ENCODE results near the gene GRIA1.

Gene GRIA1

DNA sequence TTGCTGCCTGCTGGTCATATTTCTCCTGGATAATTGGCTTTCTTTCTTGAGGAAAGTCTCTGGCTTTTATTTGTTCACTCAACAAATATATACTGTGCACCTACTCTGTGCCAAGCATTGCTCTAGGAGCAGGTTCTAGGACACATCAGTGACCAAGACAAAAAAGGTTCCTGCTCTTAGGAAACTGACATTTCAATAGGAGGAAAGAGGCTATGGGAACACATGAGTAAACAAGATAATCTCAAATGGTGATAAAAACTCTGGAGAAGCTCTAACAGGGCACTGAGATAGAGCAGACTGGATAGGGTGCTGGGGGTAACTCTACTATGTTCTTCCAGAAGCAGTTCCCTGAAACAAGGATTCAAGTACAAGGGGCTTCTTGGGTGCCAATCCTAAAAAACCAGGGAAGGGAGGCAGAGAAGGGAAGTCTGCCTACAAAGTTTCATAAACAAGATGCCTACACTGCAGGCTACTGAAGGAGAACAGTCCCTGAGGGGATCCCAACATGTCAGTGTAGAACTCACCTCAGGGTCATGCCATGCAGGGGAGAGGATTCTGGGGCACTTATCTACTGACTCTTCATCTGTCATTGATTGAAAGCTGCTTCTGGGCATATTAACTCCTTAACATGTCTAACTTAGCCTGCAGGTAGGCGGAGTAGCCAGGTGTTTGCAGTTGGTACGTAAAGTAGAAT is 181.3 kb downstream of the GRIA1 start:
- Histone ChIP-seq H3K4me1 (ENCODE audit: insufficient read depth, low read length) (no peaks in the 10 kb centered on the region), H3K27ac (ENCODE audit: low read depth, low read length) (no peak overlapping the region), H3K36me3 (ENCODE audit: insufficient read depth, low read length) (no peaks in the 10 kb centered on the region)

DNA sequence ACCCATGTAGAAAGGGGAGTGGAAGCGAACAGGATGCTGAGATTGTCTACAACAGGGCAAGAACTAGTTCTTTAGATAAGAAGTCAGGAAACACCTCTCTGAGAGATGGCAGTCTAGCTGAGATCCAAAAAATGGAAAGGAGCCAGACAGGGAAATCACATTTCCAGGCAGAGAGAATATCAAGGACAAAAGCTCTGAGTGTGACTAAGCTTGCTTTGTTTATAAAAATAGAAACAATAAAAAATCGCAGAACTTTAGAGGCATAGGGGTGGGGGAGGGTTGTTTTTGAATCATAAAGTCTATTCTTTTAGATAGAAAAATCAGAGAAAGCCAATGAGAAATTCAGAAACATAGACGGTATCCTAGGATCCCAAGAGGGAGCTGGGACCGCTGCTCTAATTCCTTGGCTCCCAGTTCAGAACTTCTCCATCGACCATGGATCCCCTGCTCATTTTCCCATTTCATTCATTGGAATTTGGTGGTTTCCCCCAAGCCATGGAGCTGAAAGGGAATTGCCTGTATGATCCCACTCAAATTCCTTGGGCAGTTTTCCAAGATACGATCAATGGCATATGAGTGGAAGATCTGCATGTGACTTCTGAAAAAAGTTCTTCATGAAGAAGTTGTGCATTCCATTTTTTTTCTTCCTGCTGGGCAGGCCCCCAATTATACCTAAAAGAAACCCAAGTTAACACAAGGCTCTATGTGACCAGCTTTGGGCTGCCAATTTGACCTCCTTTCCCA is 182.0 kb downstream of the GRIA1 start:
- no peaks in the 10 kb centered on the region for H3K36me3 ChIP-seq (ENCODE audit: insufficient read depth, low read length)
- no peaks in the 10 kb centered on the region for H3K27me3 ChIP-seq (ENCODE audit: control insufficient read depth in 1 of 2, insufficient read depth in 2 of 2, low read length in 2 of 2)
- H3K4me1 ChIP-seq (ENCODE audit: insufficient read depth, low read length): no peaks in the 10 kb centered on the region
- no peak overlapping the region for H3K9ac ChIP-seq (ENCODE audit: low read length)
- no peak overlapping the region for H3K27ac ChIP-seq (ENCODE audit: low read depth, low read length)
- H3K9me3 ChIP-seq (ENCODE audit: low read length): no peaks in the 10 kb centered on the region
- H3K4me3 ChIP-seq (ENCODE audit: low read depth in 1 of 2, low read length in 2 of 2): no peak overlapping the region

More for the DNA sequence above, 181.3 kb downstream of the GRIA1 start:
- H3K9me3 ChIP-seq (ENCODE audit: low read length): no peaks in the 10 kb centered on the region
- no peak overlapping the region for H3K9ac ChIP-seq (ENCODE audit: low read length)
- no peak overlapping the region for H3K4me3 ChIP-seq (ENCODE audit: low read depth in 1 of 2, low read length in 2 of 2)
- no peaks in the 10 kb centered on the region for H3K27me3 ChIP-seq (ENCODE audit: control insufficient read depth in 1 of 2, insufficient read depth in 2 of 2, low read length in 2 of 2)

DNA sequence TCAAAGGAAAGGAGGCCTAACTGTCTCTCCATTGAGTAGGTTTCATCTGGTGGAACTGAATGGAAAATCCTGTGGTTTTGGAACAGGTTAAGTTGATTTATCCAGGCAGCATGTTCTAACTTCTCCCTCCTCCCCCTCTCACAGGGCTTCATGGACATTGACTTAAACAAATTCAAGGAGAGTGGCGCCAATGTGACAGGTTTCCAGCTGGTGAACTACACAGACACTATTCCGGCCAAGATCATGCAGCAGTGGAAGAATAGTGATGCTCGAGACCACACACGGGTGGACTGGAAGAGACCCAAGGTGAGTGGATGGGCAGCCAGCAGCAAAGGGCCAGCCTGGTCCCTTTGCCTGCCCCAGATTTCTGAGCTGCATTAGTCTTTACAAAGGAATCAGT is 183.9 kb downstream of the GRIA1 start:
- no peaks in the 10 kb centered on the region for H3K4me1 ChIP-seq (ENCODE audit: insufficient read depth, low read length)
- no peaks in the 10 kb centered on the region for H3K9me3 ChIP-seq (ENCODE audit: low read length)
- H3K9ac ChIP-seq (ENCODE audit: low read length): no peak overlapping the region
- no peak overlapping the region for H3K27ac ChIP-seq (ENCODE audit: low read depth, low read length)
- no peak overlapping the region for H3K4me3 ChIP-seq (ENCODE audit: low read depth in 1 of 2, low read length in 2 of 2)
- no peaks in the 10 kb centered on the region for H3K27me3 ChIP-seq (ENCODE audit: control insufficient read depth in 1 of 2, insufficient read depth in 2 of 2, low read length in 2 of 2)
- H3K36me3 ChIP-seq (ENCODE audit: insufficient read depth, low read length): no peaks in the 10 kb centered on the region

DNA sequence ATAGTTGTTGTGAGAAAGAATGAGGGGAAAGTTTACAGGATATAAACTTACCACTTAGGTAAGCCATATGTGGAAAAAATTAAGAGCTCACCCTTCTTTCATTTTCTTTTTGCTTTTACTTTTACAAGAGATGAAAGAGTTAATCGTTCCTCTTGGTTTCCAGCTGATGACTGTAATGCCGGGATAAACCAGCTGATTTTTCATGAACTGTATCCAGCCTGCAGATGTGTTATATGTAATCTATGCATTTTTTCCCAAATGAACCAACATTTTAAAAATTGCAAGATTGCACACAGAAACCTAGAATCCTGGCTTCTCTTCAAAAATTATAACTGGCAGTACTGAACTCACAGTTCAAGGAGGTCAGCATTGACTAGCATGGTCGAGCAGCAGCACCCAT is 185.9 kb downstream of the GRIA1 start:
- H3K27me3 ChIP-seq (ENCODE audit: control insufficient read depth in 1 of 2, insufficient read depth in 2 of 2, low read length in 2 of 2): no peaks in the 10 kb centered on the region
- no peaks in the 10 kb centered on the region for H3K36me3 ChIP-seq (ENCODE audit: insufficient read depth, low read length)
- H3K4me3 ChIP-seq (ENCODE audit: low read depth in 1 of 2, low read length in 2 of 2): no peak overlapping the region

DNA sequence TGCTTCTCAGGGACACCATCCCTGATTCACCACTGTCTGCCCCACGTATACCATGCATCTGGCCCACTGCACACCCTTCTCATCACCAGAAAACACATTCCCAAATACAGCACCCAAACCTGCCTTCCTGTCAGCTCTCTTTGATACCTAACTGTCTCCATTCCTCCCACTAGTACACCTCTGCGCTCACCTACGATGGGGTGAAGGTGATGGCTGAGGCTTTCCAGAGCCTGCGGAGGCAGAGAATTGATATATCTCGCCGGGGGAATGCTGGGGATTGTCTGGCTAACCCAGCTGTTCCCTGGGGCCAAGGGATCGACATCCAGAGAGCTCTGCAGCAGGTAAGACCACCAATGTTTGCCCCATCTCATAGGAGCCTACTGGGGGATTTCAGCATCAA is 186.4 kb downstream of the GRIA1 start:
- H3K4me1 ChIP-seq (ENCODE audit: insufficient read depth, low read length): no peaks in the 10 kb centered on the region
- H3K27me3 ChIP-seq (ENCODE audit: control insufficient read depth in 1 of 2, insufficient read depth in 2 of 2, low read length in 2 of 2): no peaks in the 10 kb centered on the region
- no peaks in the 10 kb centered on the region for H3K36me3 ChIP-seq (ENCODE audit: insufficient read depth, low read length)
- H3K4me3 ChIP-seq (ENCODE audit: low read depth in 1 of 2, low read length in 2 of 2): no peak overlapping the region
- H3K27ac ChIP-seq (ENCODE audit: low read depth, low read length): no peak overlapping the region
- H3K9me3 ChIP-seq (ENCODE audit: low read length): no peaks in the 10 kb centered on the region
- no peak overlapping the region for H3K9ac ChIP-seq (ENCODE audit: low read length)

More for the DNA sequence above, 185.9 kb downstream of the GRIA1 start:
- no peaks in the 10 kb centered on the region for H3K4me1 ChIP-seq (ENCODE audit: insufficient read depth, low read length)
- H3K9me3 ChIP-seq (ENCODE audit: low read length): no peaks in the 10 kb centered on the region
- no peak overlapping the region for H3K9ac ChIP-seq (ENCODE audit: low read length)
- no peak overlapping the region for H3K27ac ChIP-seq (ENCODE audit: low read depth, low read length)

DNA sequence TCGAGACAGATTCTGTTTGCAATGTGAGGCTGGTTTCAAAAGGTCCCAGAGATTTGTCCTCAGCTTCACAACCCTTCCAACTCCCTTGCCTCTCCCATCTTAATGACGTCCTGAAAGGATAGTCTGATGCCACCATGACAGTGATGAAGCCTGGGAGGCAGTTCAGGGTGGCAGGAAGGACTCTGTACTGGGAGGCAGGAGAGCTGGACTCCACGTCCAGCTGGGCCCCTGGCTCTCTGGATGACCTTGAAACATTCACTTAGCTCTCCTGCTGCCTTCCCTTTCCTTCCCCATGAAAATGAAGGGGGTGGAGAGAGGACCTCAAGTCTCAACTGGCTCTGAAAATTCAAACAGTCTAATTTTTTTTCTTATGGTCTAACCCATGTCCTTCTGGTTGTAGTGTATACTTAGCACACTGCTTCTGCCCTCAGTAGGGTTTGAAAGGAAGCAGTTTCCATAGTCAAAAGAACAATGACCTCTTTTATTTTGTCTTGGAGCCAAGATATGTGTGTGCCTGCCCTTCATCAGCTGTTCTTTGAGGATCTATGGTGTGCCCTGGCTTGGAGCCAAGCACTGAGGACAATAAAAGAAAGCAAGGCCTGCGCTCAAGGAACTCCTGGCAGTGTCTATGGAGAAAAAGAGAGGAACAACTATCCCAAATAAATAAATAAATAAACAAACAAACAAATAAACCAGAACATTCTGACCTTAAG is 188.3 kb downstream of the GRIA1 start:
- Histone ChIP-seq H3K4me1 (ENCODE audit: insufficient read depth, low read length) (no peaks in the 10 kb centered on the region), H3K36me3 (ENCODE audit: insufficient read depth, low read length) (no peaks in the 10 kb centered on the region), H3K9ac (ENCODE audit: low read length) (no peak overlapping the region), H3K27me3 (ENCODE audit: control insufficient read depth in 1 of 2, insufficient read depth in 2 of 2, low read length in 2 of 2) (no peaks in the 10 kb centered on the region), H3K9me3 (ENCODE audit: low read length) (no peaks in the 10 kb centered on the region), H3K27ac (ENCODE audit: low read depth, low read length) (no peak overlapping the region), H3K4me3 (ENCODE audit: low read depth in 1 of 2, low read length in 2 of 2) (no peak overlapping the region)

DNA sequence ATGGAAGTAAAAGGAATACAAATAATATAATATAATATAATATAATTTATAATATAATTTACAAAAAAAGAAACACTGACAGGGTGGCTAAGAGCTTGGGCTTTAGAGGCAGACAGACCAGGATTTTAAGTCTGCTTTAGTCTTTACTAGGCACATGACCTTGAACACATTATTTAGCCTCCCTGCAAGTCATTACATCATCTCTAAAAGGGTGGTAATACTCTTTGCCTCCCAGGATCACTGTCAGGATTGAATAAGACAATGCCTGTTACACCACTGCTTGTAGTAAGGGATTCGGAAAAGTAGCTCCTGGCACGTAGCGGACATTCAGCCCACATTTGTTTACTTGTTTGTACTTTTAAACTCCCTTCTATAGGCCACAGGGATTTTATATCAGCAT is 199.8 kb downstream of the GRIA1 start:
- Histone ChIP-seq H3K9ac (ENCODE audit: low read length) (no peak overlapping the region), H3K4me1 (ENCODE audit: insufficient read depth, low read length) (no peaks in the 10 kb centered on the region), H3K4me3 (ENCODE audit: low read depth in 1 of 2, low read length in 2 of 2) (no peak overlapping the region), H3K9me3 (ENCODE audit: low read length) (no peaks in the 10 kb centered on the region), H3K27ac (ENCODE audit: low read depth, low read length) (no peak overlapping the region), H3K27me3 (ENCODE audit: control insufficient read depth in 1 of 2, insufficient read depth in 2 of 2, low read length in 2 of 2) (no peaks in the 10 kb centered on the region), H3K36me3 (ENCODE audit: insufficient read depth, low read length) (no peaks in the 10 kb centered on the region)

DNA sequence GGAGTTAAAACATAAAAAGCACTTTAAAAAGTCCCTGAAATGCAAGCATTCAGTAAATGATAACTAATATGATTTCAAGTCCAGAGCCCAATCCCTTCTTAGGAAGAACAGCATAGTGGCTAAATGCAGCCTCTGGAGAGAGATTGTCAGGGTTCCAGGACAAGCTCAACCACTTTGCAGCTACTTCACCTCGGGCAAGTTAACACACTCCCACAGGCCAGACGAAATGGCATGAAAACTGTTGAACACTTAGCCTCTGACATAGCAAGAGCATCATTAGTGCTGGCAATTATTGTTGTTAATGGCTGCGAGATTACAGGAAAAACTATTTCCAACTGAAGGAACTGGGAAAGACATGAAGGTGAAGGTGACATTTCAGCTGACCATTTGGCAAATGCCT is 205.8 kb downstream of the GRIA1 start:
- Histone ChIP-seq H3K9ac (ENCODE audit: low read length) (no peak overlapping the region), H3K36me3 (ENCODE audit: insufficient read depth, low read length) (no peaks in the 10 kb centered on the region), H3K27me3 (ENCODE audit: control insufficient read depth in 1 of 2, insufficient read depth in 2 of 2, low read length in 2 of 2) (no peaks in the 10 kb centered on the region), H3K27ac (ENCODE audit: low read depth, low read length) (no peak overlapping the region), H3K4me1 (ENCODE audit: insufficient read depth, low read length) (no peaks in the 10 kb centered on the region), H3K4me3 (ENCODE audit: low read depth in 1 of 2, low read length in 2 of 2) (no peak overlapping the region), H3K9me3 (ENCODE audit: low read length) (no peaks in the 10 kb centered on the region)

DNA sequence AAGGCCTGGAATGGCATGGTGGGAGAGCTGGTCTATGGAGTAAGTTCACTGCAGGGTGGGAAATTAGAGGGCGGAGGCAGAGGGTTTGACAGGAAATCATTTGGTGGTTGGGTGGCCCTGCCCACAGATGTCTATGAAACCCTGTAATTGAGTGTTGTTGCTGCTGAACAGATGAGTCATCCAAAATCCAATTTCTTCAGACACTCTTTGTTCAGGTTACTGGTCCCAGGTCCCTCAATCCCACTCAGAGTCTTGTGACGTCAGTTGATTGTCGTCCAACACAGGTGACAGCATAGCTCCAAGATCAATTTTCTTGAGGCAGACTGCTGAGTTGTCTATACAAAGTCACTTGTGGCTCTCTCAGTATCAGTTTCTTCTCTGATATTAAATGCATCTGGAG is 208.6 kb downstream of the GRIA1 start:
- Histone ChIP-seq H3K4me1 (ENCODE audit: insufficient read depth, low read length) (no peaks in the 10 kb centered on the region), H3K27ac (ENCODE audit: low read depth, low read length) (no peak overlapping the region), H3K4me3 (ENCODE audit: low read depth in 1 of 2, low read length in 2 of 2) (no peak overlapping the region), H3K27me3 (ENCODE audit: control insufficient read depth in 1 of 2, insufficient read depth in 2 of 2, low read length in 2 of 2) (no peaks in the 10 kb centered on the region), H3K36me3 (ENCODE audit: insufficient read depth, low read length) (no peaks in the 10 kb centered on the region), H3K9me3 (ENCODE audit: low read length) (no peaks in the 10 kb centered on the region), H3K9ac (ENCODE audit: low read length) (no peak overlapping the region)

DNA sequence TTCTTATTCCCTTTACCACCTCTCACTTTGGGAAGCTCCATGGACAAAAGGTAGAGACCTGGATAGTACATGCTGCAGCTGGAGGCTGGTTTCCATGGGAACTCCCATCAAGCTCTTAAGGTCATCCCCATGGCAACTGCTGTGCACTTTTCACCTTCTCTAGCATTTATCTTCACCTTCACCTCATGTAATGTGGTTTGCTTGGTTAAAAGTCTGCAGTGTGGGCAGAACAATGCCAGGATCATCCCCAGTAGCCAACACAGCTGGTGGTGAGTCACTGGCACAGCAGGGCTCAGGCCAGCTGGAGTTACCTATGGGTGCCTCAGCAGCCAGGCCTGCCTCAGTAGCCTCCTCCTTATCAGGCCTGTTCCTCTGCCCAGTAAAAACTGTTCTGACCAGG is 210.5 kb downstream of the GRIA1 start:
- Histone ChIP-seq H3K9me3 (ENCODE audit: low read length) (no peaks in the 10 kb centered on the region), H3K4me1 (ENCODE audit: insufficient read depth, low read length) (no peaks in the 10 kb centered on the region), H3K4me3 (ENCODE audit: low read depth in 1 of 2, low read length in 2 of 2) (no peak overlapping the region), H3K27me3 (ENCODE audit: control insufficient read depth in 1 of 2, insufficient read depth in 2 of 2, low read length in 2 of 2) (no peaks in the 10 kb centered on the region), H3K36me3 (ENCODE audit: insufficient read depth, low read length) (no peaks in the 10 kb centered on the region), H3K9ac (ENCODE audit: low read length) (no peak overlapping the region), H3K27ac (ENCODE audit: low read depth, low read length) (no peak overlapping the region)

DNA sequence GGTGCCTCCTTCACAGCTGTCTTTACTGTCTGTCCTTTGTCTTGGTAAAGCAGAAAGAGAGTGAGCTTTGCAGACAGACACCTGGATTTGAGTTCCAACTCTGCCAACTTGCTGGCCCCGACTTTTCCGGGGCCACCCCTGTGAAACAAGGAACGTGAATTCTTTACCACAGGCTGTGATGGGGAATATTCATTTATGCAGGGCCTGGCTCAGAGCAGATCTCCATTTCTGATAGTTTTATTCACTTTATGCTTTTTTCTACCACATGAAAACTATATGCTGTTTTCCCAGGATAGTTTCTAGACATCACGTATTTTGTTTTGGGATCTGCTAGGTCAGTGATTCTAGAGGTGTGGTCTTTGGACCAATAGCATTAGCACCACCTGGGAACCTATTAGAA is 211.8 kb downstream of the GRIA1 start:
- H3K4me3 ChIP-seq (ENCODE audit: low read depth in 1 of 2, low read length in 2 of 2): no peak overlapping the region
- H3K9ac ChIP-seq (ENCODE audit: low read length): no peak overlapping the region
- H3K27me3 ChIP-seq (ENCODE audit: control insufficient read depth in 1 of 2, insufficient read depth in 2 of 2, low read length in 2 of 2): no peaks in the 10 kb centered on the region
- no peaks in the 10 kb centered on the region for H3K9me3 ChIP-seq (ENCODE audit: low read length)
- H3K4me1 ChIP-seq (ENCODE audit: insufficient read depth, low read length): no peaks in the 10 kb centered on the region
- H3K36me3 ChIP-seq (ENCODE audit: insufficient read depth, low read length): no peaks in the 10 kb centered on the region
- no peak overlapping the region for H3K27ac ChIP-seq (ENCODE audit: low read depth, low read length)
